ENCODE data around the gene APOBEC3A. TPM values are rescaled to one million over a fixed set of nuclear protein-coding genes. Genes with fewer than 3 reads are reported as not detected.

Gene APOBEC3A
- total and polyA plus RNA-seq, 2 of the 13 experiments (the other 11 are each of a cell fraction or from before 2014, with no cell fraction given), result not detected

DNA sequence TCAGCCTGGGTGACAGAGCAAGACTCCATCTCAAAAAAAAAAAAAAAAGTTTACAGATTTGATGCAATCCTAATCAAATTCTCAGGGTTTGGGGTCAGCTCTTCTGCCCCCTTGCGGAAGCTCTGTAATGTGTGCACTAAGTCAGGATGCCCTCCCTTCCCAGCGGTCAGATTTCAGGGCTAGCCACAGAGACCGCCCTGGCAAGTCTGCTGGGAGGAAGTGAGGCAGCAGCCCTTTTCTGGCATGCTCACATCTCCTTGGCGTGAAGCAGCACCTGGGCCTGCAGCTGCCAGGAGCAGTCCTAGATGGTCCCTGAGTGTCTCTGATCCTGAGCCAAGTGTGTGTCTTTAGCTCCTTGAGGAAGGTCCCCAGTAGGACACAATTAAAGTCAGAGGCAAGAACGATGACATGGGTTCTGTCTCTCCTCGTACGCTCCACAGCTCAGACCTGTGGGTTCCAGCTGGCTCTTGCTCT, 45.8 kb downstream of the APOBEC3A start (continued):
- peak; percentile 69; the same call in 1 of the 2 replicates for TF ChIP-seq ZNF362 (CRISPR knock-in tag; IDR thresholded peaks at IDR 0.05; ENCODE audit: borderline replicate concordance)
- 0 out of 2 replicates have a peak, but pooled peaks have one; percentile 25 for TF ChIP-seq ELF3 (CRISPR knock-in tag; IDR thresholded peaks at IDR 0.05)
- TF ChIP-seq MXI1 (IDR thresholded peaks at IDR 0.05; ENCODE audit: borderline replicate concordance, low read depth, low read length), result 0 out of 3 replicates have a peak, but pooled peaks have one; percentile 9
- no peak for TF ChIP-seq SAP130 (CRISPR knock-in tag; IDR thresholded peaks at IDR 0.05; ENCODE audit: low read depth)
- no peak for TF ChIP-seq MTA1 (CRISPR knock-in tag; IDR thresholded peaks at IDR 0.05; ENCODE audit: borderline replicate concordance)
- TF ChIP-seq ETV5 (CRISPR knock-in tag; IDR thresholded peaks at IDR 0.05; ENCODE audit: borderline replicate concordance), result peak; percentile 16; the same call in 1 of the 2 replicates
- TF ChIP-seq ZSCAN29 (CRISPR knock-in tag; conservative IDR thresholded peaks at IDR 0.05), result no peak
- peak; percentile 58 for TF ChIP-seq XRCC5 (optimal IDR thresholded peaks at IDR 0.05; ENCODE audit: low read length)
- no peak for TF ChIP-seq SKIL (CRISPR knock-in tag; IDR thresholded peaks at IDR 0.05; ENCODE audit: borderline replicate concordance)
- TF ChIP-seq, protein P1, sequence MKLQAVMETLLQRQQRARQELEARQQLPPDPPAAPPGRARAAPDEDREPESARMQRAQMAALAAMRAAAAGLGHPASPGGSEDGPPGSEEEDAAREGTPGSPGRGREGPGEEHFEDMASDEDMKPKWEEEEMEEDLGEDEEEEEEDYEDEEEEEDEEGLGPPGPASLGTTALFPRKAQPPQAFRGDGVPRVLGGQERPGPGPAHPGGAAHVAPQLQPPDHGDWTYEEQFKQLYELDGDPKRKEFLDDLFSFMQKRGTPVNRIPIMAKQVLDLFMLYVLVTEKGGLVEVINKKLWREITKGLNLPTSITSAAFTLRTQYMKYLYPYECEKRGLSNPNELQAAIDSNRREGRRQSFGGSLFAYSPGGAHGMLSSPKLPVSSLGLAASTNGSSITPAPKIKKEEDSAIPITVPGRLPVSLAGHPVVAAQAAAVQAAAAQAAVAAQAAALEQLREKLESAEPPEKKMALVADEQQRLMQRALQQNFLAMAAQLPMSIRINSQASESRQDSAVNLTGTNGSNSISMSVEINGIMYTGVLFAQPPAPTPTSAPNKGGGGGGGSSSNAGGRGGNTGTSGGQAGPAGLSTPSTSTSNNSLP (IDR thresholded peaks at IDR 0.05; ENCODE audit: low read depth, low read length), result peak; percentile 82
- TF ChIP-seq, protein P2, sequence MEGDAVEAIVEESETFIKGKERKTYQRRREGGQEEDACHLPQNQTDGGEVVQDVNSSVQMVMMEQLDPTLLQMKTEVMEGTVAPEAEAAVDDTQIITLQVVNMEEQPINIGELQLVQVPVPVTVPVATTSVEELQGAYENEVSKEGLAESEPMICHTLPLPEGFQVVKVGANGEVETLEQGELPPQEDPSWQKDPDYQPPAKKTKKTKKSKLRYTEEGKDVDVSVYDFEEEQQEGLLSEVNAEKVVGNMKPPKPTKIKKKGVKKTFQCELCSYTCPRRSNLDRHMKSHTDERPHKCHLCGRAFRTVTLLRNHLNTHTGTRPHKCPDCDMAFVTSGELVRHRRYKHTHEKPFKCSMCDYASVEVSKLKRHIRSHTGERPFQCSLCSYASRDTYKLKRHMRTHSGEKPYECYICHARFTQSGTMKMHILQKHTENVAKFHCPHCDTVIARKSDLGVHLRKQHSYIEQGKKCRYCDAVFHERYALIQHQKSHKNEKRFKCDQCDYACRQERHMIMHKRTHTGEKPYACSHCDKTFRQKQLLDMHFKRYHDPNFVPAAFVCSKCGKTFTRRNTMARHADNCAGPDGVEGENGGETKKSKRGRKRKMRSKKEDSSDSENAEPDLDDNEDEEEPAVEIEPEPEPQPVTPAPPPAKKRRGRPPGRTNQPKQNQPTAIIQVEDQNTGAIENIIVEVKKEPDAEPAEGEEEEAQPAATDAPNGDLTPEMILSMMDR (CRISPR knock-in tag; IDR thresholded peaks at IDR 0.05), result peak; percentile 81
- TF ChIP-seq ZNF142 (CRISPR knock-in tag; IDR thresholded peaks at IDR 0.05), result no peak
- TF ChIP-seq ZGPAT (CRISPR knock-in tag; IDR thresholded peaks at IDR 0.05), result no peak
- TF ChIP-seq SNAPC5 (CRISPR knock-in tag; IDR thresholded peaks at IDR 0.05; ENCODE audit: borderline replicate concordance), result no peak
